AG04449 (cell line): ENCODE measurements around the gene PARD6B.
"Not testable (repeated sequence)": the region's sequence is repeated elsewhere in the genome, so short reads cannot be mapped to it uniquely, and the experiment has no call there.

Source experiments
- CTCF ChIA-PET: fragments of 350-600 bp; formaldehyde crosslinking; extraction: SDS; loops from one replicate; lab custom pipeline; 2021; ENCODE audit warnings: antibody characterized with exemption; lab: Yijun Ruan, JAX
- POLR2A ChIA-PET: fragments of 400-600, 350-600 bp; formaldehyde crosslinking; extraction: SDS; loops from one replicate; lab custom pipeline; 2020; ENCODE audit warnings: antibody characterized with exemption, inconsistent platforms; lab: Yijun Ruan, JAX
- DNase-seq: peaks from one replicate; pipeline ENCODE4 v3.0.0-alpha.2; 2010; ENCODE audit warnings: low read depth, low spot score
- H3K4me3 ChIP-seq: 2 replicates; pipeline ENCODE4 v1.5.1; 2011; ENCODE audit warnings: low read depth, mild to moderate bottlenecking, control low read depth, low read length
- CTCF ChIP-seq: IDR thresholded peaks from one replicate; pipeline ENCODE4 v1.5.1; 2011; ENCODE audit warnings: mild to moderate bottlenecking, moderate library complexity, low read length, control low read depth, inconsistent platforms; ENCODE audit not compliant: insufficient read depth; ENCODE audit errors: missing control alignments

Gene PARD6B

GRCh38 chr20:50798650-50799049 is 67.3 kb downstream of the PARD6B start:
- ChIA-PET CTCF (interaction anchor here (1.7 to 2.1 kb wide), 3 partner anchors 8 to 131 kb away, joined by 5 to 8 read pairs (median 6); no protein-coding TSS in a partner anchor), POLR2A (no interaction called here)
- no peak for TF ChIP-seq CTCF
- DNase-seq: no peak
- no peak overlapping the region for H3K4me3 ChIP-seq

GRCh38 chr20:50799176-50799889 is 68.0 kb downstream of the PARD6B start:
- H3K4me3 ChIP-seq: no peak overlapping the region
- no peak for DNase-seq
- no peak for TF ChIP-seq CTCF
- ChIA-PET POLR2A (no interaction called here), CTCF (interaction anchor here (1.7 to 2.1 kb wide), 3 partner anchors 9 to 130 kb away, joined by 5 to 8 read pairs (median 6); no protein-coding TSS in a partner anchor)

- no peak for TF ChIP-seq CTCF
- no peak for DNase-seq
- no peak overlapping the region for H3K4me3 ChIP-seq
- POLR2A ChIA-PET: no interaction called here
- CTCF ChIA-PET: interaction anchor here (2.0 to 2.2 kb wide), 3 partner anchors 9 to 130 kb away, joined by 6 to 8 read pairs (median 7); no protein-coding TSS in a partner anchor
Measured at GRCh38 chr20:50799890-50800550, 68.6 kb downstream of the PARD6B start.

- CTCF ChIA-PET: interaction anchor here (0.7 to 2.2 kb wide), 6 partner anchors 8 to 180 kb away, joined by 3 to 8 read pairs (median 6); no protein-coding TSS in a partner anchor
- DNase-seq, H3K4me3 ChIP-seq, POLR2A ChIA-PET: not testable (repeated sequence)
Measured at GRCh38 chr20:50800986-50801746, 69.8 kb downstream of the PARD6B start.

GRCh38 chr20:50801747-50802125 is 70.4 kb downstream of the PARD6B start:
- CTCF ChIA-PET: interaction anchor here (0.7 to 3.1 kb wide), 5 partner anchors 8 to 179 kb away, joined by 3 to 13 read pairs (median 7); no protein-coding TSS in a partner anchor

More at GRCh38 chr20:50801747-50802125, 70.4 kb downstream of the PARD6B start:
- POLR2A ChIA-PET: no interaction called here
- TF ChIP-seq CTCF: no peak
- no peak overlapping the region for H3K4me3 ChIP-seq
- DNase-seq: no peak
